ENCODE measurements around the gene HTRA1.
A peak's percentile ranks its signal among the peaks of the same experiment; 100 is the strongest.

The HTRA1 gene

GRCh38 chr10:122461367-122461728 lies at the start of gene HTRA1:
Gene HTRA1, plus strand, starts transcription at chr10:122461553. Its CDS starts 100 bp downstream, at chr10:122461653.
- peak in 52 of 56 donors; percentile 48 to 94 (median 79) for DNase-seq

- DNase-seq: no peak
Observed at GRCh38 chr10:122413327-122413726, 48.0 kb upstream of the HTRA1 start.

GRCh38 chr10:122417667-122418066 lies 43.7 kb upstream of the HTRA1 start:
- DNase-seq: no peak

- no peak for DNase-seq
Observed at GRCh38 chr10:122419016-122419415, 42.3 kb upstream of the HTRA1 start.

GRCh38 chr10:122419876-122420623 lies 41.3 kb upstream of the HTRA1 start:
- DNase-seq: no peak

- no peak for DNase-seq
Observed at GRCh38 chr10:122420624-122421007, 40.7 kb upstream of the HTRA1 start.

GRCh38 chr10:122421054-122421625 lies 40.2 kb upstream of the HTRA1 start:
- DNase-seq: no peak

GRCh38 chr10:122421742-122422141 lies 39.6 kb upstream of the HTRA1 start:
- DNase-seq: no peak

- DNase-seq: no peak
Observed at GRCh38 chr10:122422266-122422989, 38.9 kb upstream of the HTRA1 start.

- DNase-seq: no peak
Observed at GRCh38 chr10:122424059-122424458, 37.3 kb upstream of the HTRA1 start.

- no peak for DNase-seq
Observed at GRCh38 chr10:122426829-122427228, 34.5 kb upstream of the HTRA1 start.

GRCh38 chr10:122427280-122427679 lies 34.1 kb upstream of the HTRA1 start:
- DNase-seq: no peak

GRCh38 chr10:122435212-122435827 lies 26.0 kb upstream of the HTRA1 start:
- peak in 1 of 56 donors; percentile 41 for DNase-seq

GRCh38 chr10:122441961-122442360 lies 19.4 kb upstream of the HTRA1 start:
- DNase-seq: no peak

GRCh38 chr10:122445469-122445868 lies 15.9 kb upstream of the HTRA1 start:
- DNase-seq: no peak

GRCh38 chr10:122445904-122446303 lies 15.4 kb upstream of the HTRA1 start:
- DNase-seq: no peak

- DNase-seq: no peak
Observed at GRCh38 chr10:122446668-122447423, 14.5 kb upstream of the HTRA1 start.

- DNase-seq: no peak
Observed at GRCh38 chr10:122448600-122448999, 12.8 kb upstream of the HTRA1 start.

GRCh38 chr10:122449153-122449552 lies 12.2 kb upstream of the HTRA1 start:
- no peak for DNase-seq

- no peak for DNase-seq
Observed at GRCh38 chr10:122450353-122450990, 10.9 kb upstream of the HTRA1 start.

GRCh38 chr10:122454071-122454470 lies 7.3 kb upstream of the HTRA1 start:
- no peak for DNase-seq

All from amygdala (tissue), 56 donors.